ENCODE data around the gene ZNF549. TPM values are rescaled to one million over a fixed set of nuclear protein-coding genes. Genes with fewer than 3 reads are reported as not detected.

ZNF549 gene
- 3.6 and 4.2 TPM in 2 replicates for total RNA-seq

DNA sequence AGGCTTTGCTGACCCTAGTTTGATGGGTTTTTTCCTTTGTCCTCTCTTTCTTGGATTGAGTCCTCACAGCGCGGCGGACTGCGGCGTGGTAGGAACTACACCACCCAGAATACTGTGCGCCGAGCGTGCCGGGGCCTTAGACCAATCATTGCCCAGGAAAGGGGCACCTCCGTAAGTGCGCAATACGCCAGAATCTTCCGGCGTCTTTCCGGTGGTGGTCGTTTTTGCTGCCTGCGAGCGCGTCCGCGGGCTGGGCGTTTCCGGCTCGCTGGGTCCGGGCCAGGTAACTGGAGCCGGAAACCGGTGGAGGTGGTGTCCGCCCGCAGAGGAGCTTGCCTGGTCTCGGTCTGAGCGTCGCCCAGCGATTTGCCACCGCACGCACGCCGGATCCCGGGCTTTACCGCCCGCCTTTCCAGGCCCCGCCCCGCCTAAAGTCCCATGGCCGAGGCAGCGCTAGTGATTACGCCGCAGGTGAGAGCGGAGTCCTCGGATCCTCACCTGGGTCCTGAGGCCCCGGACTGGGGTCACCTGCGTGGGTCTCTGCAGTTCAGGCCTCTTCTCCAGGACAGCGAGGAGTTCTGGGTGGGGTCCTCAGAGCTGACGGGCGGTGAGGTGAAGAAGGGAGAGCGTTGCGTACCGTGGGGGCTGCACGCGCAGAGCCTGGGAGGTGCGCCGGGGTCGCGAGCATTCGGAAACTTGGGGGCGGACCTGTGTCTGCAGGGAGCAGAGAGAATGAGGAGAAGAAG, at the start of gene ZNF549:
TSS of gene ZNF549 (plus strand) at position 221 of the 746 bp plus-strand sequence. CDS start at position 439, 218 bp downstream.

DNA sequence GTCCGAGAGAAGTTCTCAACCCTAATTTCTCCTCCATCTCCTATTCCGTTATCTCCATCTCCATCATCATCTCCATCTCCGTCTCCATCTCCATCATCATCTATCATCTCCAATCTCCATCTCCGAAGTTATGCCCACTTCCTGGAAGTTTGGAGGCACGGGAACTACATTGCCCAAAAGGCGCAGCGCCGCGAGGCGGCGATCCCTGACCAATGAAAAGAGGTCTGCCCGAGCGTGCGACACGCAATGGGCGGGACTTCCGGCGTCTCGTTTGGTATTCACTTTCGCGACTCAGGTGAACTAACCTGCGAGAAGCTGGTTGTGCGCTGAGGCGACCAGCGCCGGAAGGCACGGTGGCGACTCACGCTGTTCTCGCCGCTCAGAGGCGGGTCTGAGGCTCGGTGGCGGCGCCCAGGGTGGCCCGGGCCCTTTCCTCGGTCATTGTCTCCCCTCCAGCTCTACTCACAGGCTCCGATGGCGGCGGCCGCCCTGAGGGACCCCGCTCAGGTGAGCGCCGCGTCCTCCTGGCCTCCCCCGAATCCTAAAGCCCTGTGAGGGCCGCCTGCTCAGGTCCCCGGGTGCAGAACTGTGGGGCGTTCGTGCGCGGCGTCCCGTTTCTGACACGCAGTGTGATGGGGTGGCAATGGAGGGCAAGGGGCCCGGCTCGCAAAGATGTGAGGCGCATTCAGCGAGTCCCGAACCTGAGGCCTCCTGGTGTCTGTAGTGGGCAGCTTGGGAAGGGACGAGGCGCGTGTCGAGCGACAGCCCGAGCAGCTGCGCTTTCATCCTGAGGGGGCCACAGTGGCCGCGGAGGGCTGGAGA, 39.5 kb upstream of the ZNF549 start, which contains the start of gene ZNF419:
TSS of gene ZNF419 (plus strand) at position 274 of the 822 bp plus-strand sequence. CDS start at position 475, 201 bp downstream.

DNA sequence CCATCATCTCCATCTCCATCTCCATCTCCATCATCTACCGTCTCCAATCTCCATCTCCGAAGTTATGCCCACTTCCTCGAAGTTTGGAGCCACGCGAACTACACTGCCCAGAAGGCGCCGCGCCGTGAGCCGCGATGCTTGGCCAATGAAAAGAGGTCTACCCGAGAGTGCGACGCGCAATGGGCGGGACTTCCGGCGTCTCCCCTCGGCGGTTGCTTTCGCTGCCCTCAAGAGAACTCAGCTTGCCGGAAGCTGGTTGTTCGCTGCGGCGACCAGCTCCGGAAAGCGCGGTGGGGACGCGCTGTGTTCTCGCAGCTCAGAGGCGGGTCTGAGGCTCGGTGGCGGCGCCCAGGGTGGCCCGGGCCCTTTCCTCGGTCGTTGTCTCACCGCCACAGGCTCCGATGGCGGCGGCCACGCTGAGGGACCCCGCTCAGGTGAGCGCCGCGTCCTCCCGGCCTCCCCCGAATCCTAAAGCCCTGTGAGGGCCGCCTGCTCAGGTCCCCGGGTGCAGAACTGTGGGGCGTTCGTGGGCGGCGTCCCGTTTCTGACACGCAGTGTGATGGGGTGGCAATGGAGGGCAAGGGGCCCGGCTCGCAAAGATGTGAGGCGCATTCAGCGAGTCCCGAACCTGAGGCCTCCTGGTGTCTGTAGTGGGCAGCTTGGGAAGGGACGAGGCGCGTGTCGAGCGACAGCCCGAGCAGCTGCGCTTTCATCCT, 27.3 kb upstream of the ZNF549 start, which contains the start of gene ZNF773:
TSS of gene ZNF773 (plus strand) at position 259 of the 716 bp plus-strand sequence. CDS start at position 402, 143 bp downstream.

DNA sequence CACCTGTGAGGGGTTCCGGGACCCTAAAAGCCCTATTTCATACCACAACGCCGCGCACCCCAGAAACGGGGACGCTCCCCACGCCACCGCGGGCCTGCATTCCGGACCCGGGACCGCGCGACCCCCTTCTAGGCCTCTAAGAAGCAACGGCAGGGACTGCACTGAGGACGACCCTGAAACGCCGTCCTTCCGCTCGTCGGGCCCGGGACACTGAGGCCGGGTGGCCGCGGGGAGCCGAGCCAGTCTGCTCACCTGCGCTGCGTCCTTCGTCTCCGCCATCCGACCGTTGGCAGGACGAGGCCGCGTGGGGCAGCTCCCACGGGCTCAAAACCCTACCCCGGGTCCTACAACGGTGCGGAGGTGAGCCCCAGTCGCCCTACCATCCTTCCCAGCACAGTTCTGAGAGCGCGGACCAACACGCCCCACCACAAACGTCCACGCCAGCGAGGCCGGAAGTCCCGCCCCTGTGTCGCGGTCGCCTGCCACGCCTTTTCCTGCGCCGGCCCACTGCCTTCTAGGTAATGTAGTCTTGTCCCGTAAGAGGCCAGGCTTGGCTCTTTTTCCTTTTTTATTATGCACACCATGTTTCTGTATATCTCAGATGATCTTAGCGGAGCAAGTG, 32.4 kb downstream of the ZNF549 start, which contains the start of gene ZNF550:
TSS of gene ZNF550 (minus strand) at position 460 of the 622 bp plus-strand sequence. CDS start at position 279, 181 bp downstream.

DNA sequence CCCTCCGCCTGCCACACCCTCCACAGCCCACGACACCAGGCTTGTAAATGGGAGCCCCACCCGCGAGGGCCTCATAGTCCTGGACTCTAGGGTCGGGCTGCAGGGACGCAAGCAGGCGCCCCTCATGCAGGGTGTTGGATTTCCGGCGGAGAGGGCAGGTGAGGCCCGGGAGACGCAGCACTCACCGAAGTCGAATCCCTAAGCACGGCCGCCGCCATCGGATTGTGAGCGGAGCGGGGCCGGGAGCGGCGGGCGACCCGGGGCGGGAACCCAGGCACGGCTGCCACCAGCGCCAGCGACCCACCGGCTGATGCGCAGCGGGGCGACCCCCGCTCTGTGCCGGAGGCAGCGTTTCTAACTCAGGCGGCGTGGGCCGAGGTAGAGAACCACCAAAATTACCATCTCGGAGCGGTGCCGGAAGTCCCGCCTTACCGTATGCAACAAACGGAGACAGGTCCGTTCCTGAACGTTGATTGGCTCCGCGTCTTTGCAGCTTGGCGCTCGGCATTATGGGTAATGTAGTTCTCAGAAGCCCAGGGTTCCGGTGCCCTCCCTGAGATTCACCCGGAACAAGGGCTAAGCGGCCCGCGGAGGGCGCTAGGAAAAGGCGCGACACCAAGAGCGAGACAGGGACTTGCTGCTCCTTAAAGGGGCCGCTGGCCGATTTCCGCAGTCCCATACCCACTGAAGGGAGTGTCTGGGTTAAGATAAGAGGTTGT, 51.5 kb downstream of the ZNF549 start, which contains the start of gene ZNF416:
TSS of gene ZNF416 (minus strand) at position 425 of the 719 bp plus-strand sequence. CDS start at position 218, 207 bp downstream.

DNA sequence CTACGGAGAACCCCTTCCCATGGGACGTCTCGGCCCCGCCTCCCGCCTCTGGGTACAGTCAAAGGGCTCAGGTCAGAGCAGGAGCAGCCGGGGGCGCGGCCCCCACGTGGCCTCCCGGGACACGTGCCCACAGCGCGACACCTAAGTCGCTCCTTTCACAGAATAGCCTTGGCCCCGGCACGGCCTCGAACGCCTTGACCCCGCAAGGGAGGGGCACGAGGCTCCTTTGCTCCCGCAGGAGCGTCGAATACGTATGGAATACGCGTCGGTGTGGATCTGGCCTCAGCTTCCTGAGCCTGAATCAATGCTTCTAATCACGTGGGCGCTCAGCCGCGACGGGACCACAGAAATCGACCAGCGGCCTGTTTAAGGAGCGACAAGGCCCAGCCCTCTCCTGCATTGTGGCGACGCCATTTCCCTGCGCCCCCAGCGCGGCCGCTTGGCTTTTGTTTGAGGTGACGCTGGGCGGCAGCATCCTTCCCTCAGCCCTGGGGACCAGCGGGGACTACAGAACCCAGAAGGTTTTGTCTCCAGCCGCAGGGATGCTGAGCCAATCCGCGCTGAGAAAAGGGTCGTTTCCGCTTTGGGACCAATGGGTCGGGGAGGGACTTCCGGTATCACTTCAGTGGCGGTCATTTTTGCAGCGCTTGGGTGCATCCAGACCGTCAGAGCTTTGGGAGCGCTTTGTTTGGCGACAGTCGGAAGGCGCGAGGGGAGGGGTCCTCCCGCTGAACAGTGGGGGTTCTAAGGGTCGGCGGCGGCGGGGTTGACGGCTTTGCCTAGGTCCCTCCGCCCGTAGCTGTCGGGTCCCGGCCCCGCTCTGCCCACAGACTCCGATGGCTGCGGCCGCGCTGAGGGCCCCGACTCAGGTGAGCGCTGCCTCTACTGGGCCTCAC, 56.6 kb downstream of the ZNF549 start, which contains the start of gene ZIK1:
TSS of gene ZIK1 (plus strand) at position 625 of the 896 bp plus-strand sequence. CDS start at position 837, 212 bp downstream.

DNA sequence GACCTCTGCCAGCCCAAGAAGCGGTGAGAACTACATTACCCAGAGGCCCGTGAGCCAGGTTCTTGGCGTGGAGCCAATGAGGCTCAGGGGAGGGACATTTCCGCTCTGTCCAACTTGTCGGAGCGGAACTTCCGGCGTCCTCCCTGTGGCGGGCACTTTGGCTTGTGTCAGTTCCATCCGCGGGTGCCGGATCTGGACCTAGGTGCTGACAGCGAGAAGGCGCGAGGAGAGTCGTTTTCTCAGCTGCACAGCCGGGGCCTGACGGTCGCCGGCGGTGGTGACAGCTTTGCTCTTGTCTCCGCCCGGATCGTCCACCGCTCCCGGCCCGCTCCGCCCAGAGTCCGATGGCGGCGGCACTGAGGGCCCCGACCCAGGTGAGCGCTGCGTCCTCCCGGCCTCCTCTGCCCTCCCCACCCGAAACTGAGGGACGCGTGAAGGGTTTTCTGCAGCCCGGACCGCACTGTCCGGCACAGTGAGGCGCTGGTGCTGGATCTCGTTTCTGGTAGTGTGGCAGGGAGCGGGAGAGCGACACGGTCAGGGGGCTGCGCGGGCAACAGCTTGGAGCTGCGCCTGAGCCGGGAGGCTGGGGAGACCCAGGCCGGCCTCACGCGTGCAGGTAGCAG, 72.7 kb downstream of the ZNF549 start, which contains the start of gene ZNF530:
TSS of gene ZNF530 (plus strand) at position 125 of the 623 bp plus-strand sequence. CDS start 4,461 bp downstream, outside the sequence.

Other genes with a start within 250 kb of the ZNF549 start
- gene ZNF460, start 246.9 kb upstream of the ZNF549 start, total RNA-seq = 33.8 and 44.1 TPM in 2 replicates
- gene ZNF543, start 206.9 kb upstream of the ZNF549 start, total RNA-seq = 3.1 and 10.0 TPM in 2 replicates
- gene ZNF304, start 176.1 kb upstream of the ZNF549 start, total RNA-seq = 5.0 and 8.7 TPM in 2 replicates
- 6.3 and 12.5 TPM in 2 replicates for gene TRAPPC2B, start 163.8 kb upstream of the ZNF549 start, total RNA-seq
- gene ZNF547, start 163.8 kb upstream of the ZNF549 start, total RNA-seq = 3.1 and 5.0 TPM in 2 replicates
- gene ZNF548, start 137.5 kb upstream of the ZNF549 start, total RNA-seq = 10.0 and 22.0 TPM in 2 replicates
- 2.9 and 4.0 TPM in 2 replicates for gene ZNF17, start 116.2 kb upstream of the ZNF549 start, total RNA-seq
- gene ZNF749, start 92.0 kb upstream of the ZNF549 start, total RNA-seq = 2.9 and 5.0 TPM in 2 replicates
- 0.16 TPM in 1 of 2 replicates, not detected in the other for gene VN1R1, start 70.2 kb upstream of the ZNF549 start, total RNA-seq
- gene ZNF772, start 49.8 kb upstream of the ZNF549 start, total RNA-seq = 13.4 and 18.8 TPM in 2 replicates
- gene ZNF419, start 39.6 kb upstream of the ZNF549 start, total RNA-seq = 6.6 and 17.0 TPM in 2 replicates
- gene ZNF773, start 27.4 kb upstream of the ZNF549 start, total RNA-seq = 15.4 and 21.5 TPM in 2 replicates
- 10.1 and 12.8 TPM in 2 replicates for gene ZNF550, start 32.5 kb downstream of the ZNF549 start, total RNA-seq
- gene ZNF416, start 51.6 kb downstream of the ZNF549 start, total RNA-seq = 4.0 and 8.1 TPM in 2 replicates
- 6.3 and 7.9 TPM in 2 replicates for gene ZIK1, start 56.8 kb downstream of the ZNF549 start, total RNA-seq
- gene ZNF530, start 72.5 kb downstream of the ZNF549 start, total RNA-seq = 0.49 and 11.7 TPM in 2 replicates
- gene ZNF134, start 86.9 kb downstream of the ZNF549 start, total RNA-seq = 12.8 and 23.3 TPM in 2 replicates
- 3.8 and 7.0 TPM in 2 replicates for gene ZNF211, start 105.8 kb downstream of the ZNF549 start, total RNA-seq
- not detected in 2 replicates for gene ZSCAN4, start 141.6 kb downstream of the ZNF549 start, total RNA-seq
- gene ZNF551, start 154.6 kb downstream of the ZNF549 start, total RNA-seq = 5.2 and 6.8 TPM in 2 replicates
- 2.0 and 2.6 TPM in 2 replicates for gene ZNF154, start 181.8 kb downstream of the ZNF549 start, total RNA-seq
- 7.8 and 7.9 TPM in 2 replicates for gene ZNF671, start 200.3 kb downstream of the ZNF549 start, total RNA-seq
- gene ZNF776, start 219.5 kb downstream of the ZNF549 start, total RNA-seq = 5.8 TPM in 2 replicates
- 11.4 and 11.5 TPM in 2 replicates for gene ZNF586, start 242.3 kb downstream of the ZNF549 start, total RNA-seq